Endothelial cell of umbilical vein (primary cell): ENCODE results near the gene STAP1. TPM values are rescaled to one million over a fixed set of nuclear protein-coding genes. Genes with fewer than 3 reads are reported as not detected.

Source experiments
- BruUV-seq: library from RNA; stranded (reverse); fragments of 400-500 nt; replicated peaks from 2 replicates; lab custom pipeline; 2021; lab: Mats Ljungman, UMichigan
- CTCF ChIA-PET: fragments of 300-600, 350-600 bp; sonication (Branson Sonifier 250); formaldehyde crosslinking; loops from one replicate; lab custom pipeline; 2021; ENCODE audit warnings: antibody characterized with exemption, inconsistent platforms; lab: Charles Lee
- POLR2A ChIA-PET: fragments of 300-600, 350-600 bp; sonication (Branson Sonifier 250); formaldehyde crosslinking; loops from one replicate; lab custom pipeline; 2021; ENCODE audit warnings: antibody characterized with exemption, inconsistent platforms; lab: Charles Lee
- DNase-seq: peaks from one replicate; pipeline ENCODE4 v3.0.0-alpha.2; 2011; ENCODE audit warnings: low read depth, low spot score
- FAIRE-seq: peaks from 2 replicates; lab custom pipeline; 2011; peaks lifted over from hg19 to GRCh38; lab: Jason Lieb, UNC
- H2AFZ ChIP-seq: 2 replicates; pipeline ENCODE4 v1.6.0; 2012; ENCODE audit warnings: low read depth, low read length, control low read depth, inconsistent platforms
- H3K27ac ChIP-seq: 2 replicates; pipeline ENCODE4 v1.5.1; 2011; ENCODE audit warnings: low read depth, mild to moderate bottlenecking, control low read depth, low read length, moderate library complexity; ENCODE audit not compliant: insufficient read depth
- H3K27me3 ChIP-seq, 2 experiments: 2 replicates each; pipeline versions ENCODE4 v1.6.0 to v1.6.1; 2011; ENCODE audit warnings: low read length in 2 of 2, mixed read lengths in 1 of 2; ENCODE audit not compliant: control insufficient read depth in 2 of 2, insufficient read depth in 2 of 2
- H3K36me3 ChIP-seq, 2 experiments: 2 replicates in 1 of 2; 3 replicates in 1 of 2; pipeline ENCODE4 v1.5.1; 2011; ENCODE audit warnings: low read length in 2 of 2, mild to moderate bottlenecking in 1 of 2, moderate library complexity in 1 of 2; ENCODE audit not compliant: control insufficient read depth in 2 of 2, insufficient read depth in 2 of 2; ENCODE audit errors: extremely low read depth in 1 of 2
- H3K4me1 ChIP-seq: 3 replicates; pipeline ENCODE4 v1.5.1; 2011; ENCODE audit warnings: mild to moderate bottlenecking, low read length; ENCODE audit not compliant: control insufficient read depth, insufficient read depth; ENCODE audit errors: extremely low read depth
- H3K4me2 ChIP-seq: 2 replicates; pipeline ENCODE4 v1.6.1; 2011; ENCODE audit warnings: low read length, control low read depth, mixed read lengths; ENCODE audit not compliant: insufficient read depth
- H3K4me3 ChIP-seq, 3 experiments: fragments of 200-600 bp in 1 of 3; sonication (generic), shearing (Covaris generic) in 1 of 3; replicated peaks in 1 of 3; 2 replicates each; pipeline ENCODE4 v1.5.1; 2011 to 2016; ENCODE audit warnings: control low read depth in 3 of 3, low read length in 3 of 3, mild to moderate bottlenecking in 2 of 3, inconsistent platforms in 1 of 3, low read depth in 1 of 3, moderate library complexity in 1 of 3; ENCODE audit not compliant: insufficient read depth in 1 of 3
- H3K79me2 ChIP-seq: 2 replicates; pipeline ENCODE4 v1.6.0; 2012; ENCODE audit warnings: low read length, inconsistent platforms; ENCODE audit not compliant: control insufficient read depth, insufficient read depth
- H3K9ac ChIP-seq: replicated peaks from 2 replicates; pipeline ENCODE3; 2011; ENCODE audit warnings: low read length, control low read depth; ENCODE audit not compliant: insufficient read depth; ENCODE audit errors: extremely low read depth
- H3K9me1 ChIP-seq: replicated peaks from 3 replicates; pipeline ENCODE4 v1.6.0; 2011; ENCODE audit warnings: mild to moderate bottlenecking, low read length; ENCODE audit not compliant: control insufficient read depth, insufficient read depth; ENCODE audit errors: extremely low read depth
- H3K9me3 ChIP-seq: replicated peaks from 2 replicates; pipeline ENCODE4 v1.5.1; 2012; ENCODE audit warnings: low read length, inconsistent platforms; ENCODE audit not compliant: control insufficient read depth, insufficient read depth
- H4K20me1 ChIP-seq: replicated peaks from 2 replicates; pipeline ENCODE3; 2011; ENCODE audit warnings: mild to moderate bottlenecking, low read length; ENCODE audit not compliant: control insufficient read depth, insufficient read depth; ENCODE audit errors: extremely low read depth
- EZH2 ChIP-seq: IDR thresholded peaks from 2 replicates; pipeline ENCODE4 v1.6.1; 2012; ENCODE audit warnings: borderline replicate concordance, low read depth, mild to moderate bottlenecking, moderate library complexity, low read length, inconsistent platforms; ENCODE audit not compliant: severe bottlenecking
- FOS ChIP-seq: IDR thresholded peaks from 2 replicates; pipeline ENCODE4 v1.6.1; 2011; ENCODE audit warnings: mild to moderate bottlenecking, low read length, moderate library complexity, borderline replicate concordance; ENCODE audit not compliant: insufficient read depth
- GATA2 ChIP-seq: IDR thresholded peaks from 2 replicates; pipeline ENCODE4 v1.7.0; 2011; ENCODE audit warnings: low read depth, mild to moderate bottlenecking, moderate library complexity, mixed read lengths, low read length; ENCODE audit not compliant: insufficient read length, insufficient read depth
- JUN ChIP-seq: IDR thresholded peaks from 2 replicates; pipeline ENCODE4 v1.6.1; 2011; ENCODE audit warnings: borderline replicate concordance, low read depth; ENCODE audit not compliant: insufficient read length, insufficient read depth
- MYC ChIP-seq: IDR thresholded peaks from one replicate; pipeline ENCODE4 v1.6.1; 2011; ENCODE audit warnings: mild to moderate bottlenecking, low read depth, low read length
- POLR2A ChIP-seq: IDR thresholded peaks from 2 replicates; pipeline ENCODE4 v1.6.1; 2012; ENCODE audit warnings: low read depth, mild to moderate bottlenecking, control low read depth, low read length
- POLR2AphosphoS5 ChIP-seq: IDR thresholded peaks from 2 replicates; pipeline ENCODE4 v1.6.1; 2012; ENCODE audit warnings: low read depth, mild to moderate bottlenecking, control low read depth, low read length, moderate library complexity; ENCODE audit not compliant: insufficient read depth
- dilution Hi-C: fragments of 300-500 bp; cut with MboI; formaldehyde crosslinking; loops from one replicate; pipeline ENCODE4 v1.15.0; 2019; ENCODE audit warnings: low sequenced_read_pairs; ENCODE audit not compliant: extremely low pct_ligation_motif_present
- intact Hi-C: fragments of 100-400 bp; cut with micrococcal nuclease; formaldehyde crosslinking; loops from one replicate; pipeline ENCODE4 v1.10.0; 2022
- polyA plus RNA-seq, 4 experiments: library from polyadenylated mRNA; depleted of rRNA in 3 of 4; stranded (reverse) in 3 of 4; unstranded in 1 of 4; fragments of >200 nt; gene quantifications; 2 replicates each; pipeline versions ENCODE4 v1.2.1 to v1.2.3, GENCODE V29; 2011 to 2012; ENCODE audit warnings: missing spikeins in 1 of 4
- total RNA-seq: library from RNA; stranded (reverse); gene quantifications from 2 replicates; pipeline ENCODE4 v1.2.3, GENCODE V29; 2021
- TF ChIP-seq, protein P1 (sequence below), 2 donors: IDR thresholded peaks; 1 replicate in 1 of 2; 2 replicates in 1 of 2; pipeline ENCODE4 v1.5.1; 2011; ENCODE audit warnings: low read length in 2 of 2, mild to moderate bottlenecking in 2 of 2, moderate library complexity in 2 of 2, control low read depth in 1 of 2, inconsistent platforms in 1 of 2, low read depth in 1 of 2; ENCODE audit not compliant: insufficient read depth in 1 of 2; ENCODE audit errors: extremely low read depth in 1 of 2
- TF ChIP-seq, protein P2 (sequence below): IDR thresholded peaks from 2 replicates; pipeline ENCODE4 v1.6.1; 2011; ENCODE audit not compliant: insufficient read depth, insufficient read length

STAP1 gene
- total and polyA plus RNA-seq, 2 donors (not counting 3 experiments of a cell fraction or from before 2014, with no cell fraction given): not detected

DNA sequence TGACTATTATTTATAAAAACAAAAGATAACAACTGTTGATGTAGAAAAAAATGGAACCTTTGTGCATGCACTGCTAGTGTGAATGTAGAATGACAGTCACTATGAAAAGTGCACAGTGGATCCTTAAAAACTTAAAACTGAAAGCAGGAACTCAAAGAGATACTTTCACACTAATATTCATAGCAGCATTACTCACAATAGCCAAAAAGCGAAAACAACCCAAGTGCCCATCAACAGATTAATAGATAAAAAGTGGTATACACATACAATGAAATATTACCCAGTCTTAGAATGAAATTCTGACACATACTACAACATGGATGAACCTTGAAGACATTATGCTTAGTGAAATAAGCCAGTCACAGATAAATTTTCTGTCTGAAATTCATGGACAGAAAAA, 37.0 kb upstream of the STAP1 start:
- Histone ChIP-seq H4K20me1 (no peaks in the 10 kb centered on the region), H3K9ac (no peak overlapping the region), H3K4me3 (no peak overlapping the region), H2AFZ (no peak overlapping the region), H3K9me3 (no peaks in the 10 kb centered on the region), H3K4me1 (peaks cover 14% of the 10 kb centered on the region), H3K79me2 (peaks cover 53% of the 10 kb centered on the region), H3K9me1 (no peaks in the 10 kb centered on the region), H3K27me3 (no peaks in the 10 kb centered on the region), H3K36me3 (peaks cover 2 to 3% of the 10 kb centered on the region in 2 experiments), H3K27ac (no peak overlapping the region), H3K4me2 (no peak overlapping the region)
- ChIA-PET POLR2A (no interaction called here), CTCF (no interaction called here)
- dilution Hi-C loops (no loop called here), intact Hi-C loops (no loop called here)
- DNase-seq: no peak
- no TSS peak for BruUV-seq
- TF ChIP-seq GATA2: no peak
- TF ChIP-seq MYC: no peak
- TF ChIP-seq, protein P1, sequence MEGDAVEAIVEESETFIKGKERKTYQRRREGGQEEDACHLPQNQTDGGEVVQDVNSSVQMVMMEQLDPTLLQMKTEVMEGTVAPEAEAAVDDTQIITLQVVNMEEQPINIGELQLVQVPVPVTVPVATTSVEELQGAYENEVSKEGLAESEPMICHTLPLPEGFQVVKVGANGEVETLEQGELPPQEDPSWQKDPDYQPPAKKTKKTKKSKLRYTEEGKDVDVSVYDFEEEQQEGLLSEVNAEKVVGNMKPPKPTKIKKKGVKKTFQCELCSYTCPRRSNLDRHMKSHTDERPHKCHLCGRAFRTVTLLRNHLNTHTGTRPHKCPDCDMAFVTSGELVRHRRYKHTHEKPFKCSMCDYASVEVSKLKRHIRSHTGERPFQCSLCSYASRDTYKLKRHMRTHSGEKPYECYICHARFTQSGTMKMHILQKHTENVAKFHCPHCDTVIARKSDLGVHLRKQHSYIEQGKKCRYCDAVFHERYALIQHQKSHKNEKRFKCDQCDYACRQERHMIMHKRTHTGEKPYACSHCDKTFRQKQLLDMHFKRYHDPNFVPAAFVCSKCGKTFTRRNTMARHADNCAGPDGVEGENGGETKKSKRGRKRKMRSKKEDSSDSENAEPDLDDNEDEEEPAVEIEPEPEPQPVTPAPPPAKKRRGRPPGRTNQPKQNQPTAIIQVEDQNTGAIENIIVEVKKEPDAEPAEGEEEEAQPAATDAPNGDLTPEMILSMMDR (IDR thresholded peaks at IDR 0.05; ENCODE audit: extremely low read depth in 1 of 2, insufficient read depth in 1 of 2, low read depth in 1 of 2, low read length in 2 of 2): no peak
- no peak for TF ChIP-seq EZH2
- no peak for TF ChIP-seq JUN
- no peak for FAIRE-seq

DNA sequence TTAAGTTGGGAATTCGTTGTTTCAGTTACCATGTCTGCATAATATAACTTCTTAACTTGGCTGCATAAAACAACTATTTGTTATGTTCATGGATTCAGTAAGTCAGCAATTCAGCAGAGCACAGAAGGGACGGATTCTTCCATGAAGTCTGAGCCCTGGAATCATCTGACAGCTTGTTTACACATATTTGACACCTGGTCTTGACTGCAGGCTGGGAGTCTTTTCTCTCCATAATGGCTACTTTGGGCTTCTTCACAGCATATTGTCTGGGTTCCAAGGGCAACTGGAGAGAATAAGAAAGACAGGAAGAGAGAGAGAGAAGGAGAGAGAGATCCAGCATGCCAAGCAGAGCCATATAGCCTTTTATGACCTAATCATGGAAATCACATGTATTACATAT, 36.3 kb upstream of the STAP1 start:
- no peaks in the 10 kb centered on the region for H3K27me3 ChIP-seq
- peaks cover 60% of the 10 kb centered on the region for H3K79me2 ChIP-seq
- H3K4me2 ChIP-seq: no peak overlapping the region
- BruUV-seq: no TSS peak
- intact Hi-C loops: no loop called here
- H3K4me1 ChIP-seq: peaks cover 14% of the 10 kb centered on the region
- POLR2A ChIA-PET: no interaction called here
- FAIRE-seq (no peak), DNase-seq (no peak)
- H3K9ac ChIP-seq: no peak overlapping the region
- CTCF ChIA-PET: no interaction called here
- H3K36me3 ChIP-seq: peaks cover 0 to 3% of the 10 kb centered on the region in 2 experiments
- TF ChIP-seq EZH2: no peak
- TF ChIP-seq, protein P2, sequence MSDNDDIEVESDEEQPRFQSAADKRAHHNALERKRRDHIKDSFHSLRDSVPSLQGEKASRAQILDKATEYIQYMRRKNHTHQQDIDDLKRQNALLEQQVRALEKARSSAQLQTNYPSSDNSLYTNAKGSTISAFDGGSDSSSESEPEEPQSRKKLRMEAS: no peak
- no peak for TF ChIP-seq MYC
- TF ChIP-seq POLR2AphosphoS5: no peak
- no peak for TF ChIP-seq POLR2A
- TF ChIP-seq, protein P1 (IDR thresholded peaks at IDR 0.05; ENCODE audit: extremely low read depth in 1 of 2, insufficient read depth in 1 of 2, low read depth in 1 of 2, low read length in 2 of 2): no peak
- TF ChIP-seq JUN: no peak
- TF ChIP-seq FOS: no peak
- TF ChIP-seq GATA2: no peak
- no peaks in the 10 kb centered on the region for H3K9me3 ChIP-seq
- no peaks in the 10 kb centered on the region for H3K9me1 ChIP-seq
- peak overlapping the region; percentile 84 for H3K27ac ChIP-seq
- no peaks in the 10 kb centered on the region for H4K20me1 ChIP-seq
- no peak overlapping the region for H3K4me3 ChIP-seq
- dilution Hi-C loops: no loop called here
- H2AFZ ChIP-seq: no peak overlapping the region
